Prostate gland (tissue), 2 donors: ENCODE measurements around the gene COL5A1. TPM values are rescaled to one million over a fixed set of nuclear protein-coding genes. Genes with fewer than 3 reads are reported as not detected.

Experiments
- DNase-seq: peaks from one replicate; pipeline ENCODE4 v3.0.0-alpha.2; 2019; ENCODE audit warnings: low spot score
- H3K27ac ChIP-seq, 2 donors: fragments of 200-600 bp; sonication (generic); 2 replicates each; pipeline ENCODE4 v1.5.1; 2017 to 2019
- H3K27me3 ChIP-seq: fragments of 200-600 bp; sonication (generic); replicated peaks from 2 replicates; pipeline ENCODE4 v1.5.1; 2019; ENCODE audit not compliant: insufficient read depth
- H3K36me3 ChIP-seq, 2 donors: fragments of 200-600 bp; sonication (generic); 1 replicate in 1 of 2; 2 replicates in 1 of 2; pipeline versions ENCODE4 v1.5.1 to v1.8.1; 2017 to 2019
- H3K4me1 ChIP-seq: fragments of 200-600 bp; sonication (generic); replicated peaks from 2 replicates; pipeline ENCODE4 v1.5.1; 2019
- H3K4me3 ChIP-seq, 2 donors: fragments of 200-600 bp; sonication (generic); 2 replicates each; pipeline ENCODE4 v1.5.1; 2017 to 2019
- H3K9me3 ChIP-seq: fragments of 200-600 bp; sonication (generic); 2 replicates; pipeline ENCODE4 v1.5.1; 2017
- POLR2A ChIP-seq: fragments of 450-650 bp; IDR thresholded peaks from one replicate; pipeline ENCODE4 v1.6.1; 2016; ENCODE audit warnings: antibody characterized with exemption, mild to moderate bottlenecking
- POLR2AphosphoS5 ChIP-seq: sonication (generic); formaldehyde crosslinking; IDR thresholded peaks from one replicate; pipeline ENCODE4 v1.6.1; 2017; ENCODE audit warnings: antibody characterized with exemption
- WGBS: methylation state at CpG from one replicate; pipeline ENCODE4 v1.1.5; 2018; 5-methylcytosine and 5-hydroxymethylcytosine counted together
- intact Hi-C: fragments of 100-400 bp; cut with DNase I; formaldehyde crosslinking; loops from one replicate; pipeline ENCODE4 v1.14.2; 2022
- total RNA-seq, 2 donors: library from RNA; depleted of rRNA; stranded (reverse); fragments of >200 nt; gene quantifications; one replicate each; pipeline ENCODE4 v1.1.0, GENCODE V29; 2016
- TF ChIP-seq, protein P1 (sequence below), 4 experiments: fragments of 200-600 bp in 2 of 4; fragments of 450-650 bp in 2 of 4; sonication (generic) in 2 of 4; IDR thresholded peaks; 1 replicate in 3 of 4; 2 replicates in 1 of 4; pipeline ENCODE4 v1.5.1; 2016 to 2019; ENCODE audit warnings: antibody characterized with exemption in 4 of 4, mild to moderate bottlenecking in 2 of 4, moderate library complexity in 2 of 4

Gene COL5A1
- total RNA-seq, 2 donors from 2014 or later, result 16.9 to 36.0 TPM

DNA sequence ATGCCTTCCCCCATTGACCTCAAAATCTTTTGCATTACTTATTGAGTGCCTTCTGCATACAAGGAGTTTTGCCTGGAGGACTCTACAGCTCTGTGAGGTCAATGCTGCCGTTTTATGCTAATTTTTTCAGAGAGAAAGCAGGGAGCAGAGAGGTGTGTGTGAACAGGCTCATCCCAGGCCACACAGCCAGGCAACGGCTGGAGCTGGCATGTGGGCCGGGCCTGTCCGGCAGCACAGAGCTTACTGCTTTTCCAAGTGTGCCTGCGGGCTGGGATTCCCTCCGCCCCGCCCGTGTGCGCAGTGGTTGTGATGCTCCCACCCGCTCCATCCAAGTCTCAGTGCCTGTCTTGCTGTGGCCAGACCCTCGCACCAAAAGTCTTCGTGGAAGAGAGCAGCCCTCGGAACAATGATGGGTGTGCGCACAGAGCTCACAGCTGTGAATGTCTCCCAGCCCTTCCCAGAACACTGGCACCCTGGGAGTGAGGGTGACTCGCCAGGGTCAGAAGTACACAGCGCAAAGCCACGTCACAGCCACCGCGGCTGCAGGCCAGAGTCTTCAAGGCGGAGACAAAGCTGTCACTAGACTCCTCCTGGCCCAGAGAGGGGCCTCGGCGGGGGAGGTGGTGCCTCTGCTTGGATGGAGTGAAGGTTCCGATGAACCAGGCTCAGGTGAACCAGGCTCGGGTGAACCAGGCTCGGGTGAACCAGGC is 82.8 kb downstream of the COL5A1 start:
- Histone ChIP-seq H3K36me3 (no peaks in the 10 kb centered on the region), H3K4me3 (no peak overlapping the region), H3K9me3 (no peaks in the 10 kb centered on the region), H3K4me1 (no peaks in the 10 kb centered on the region), H3K27me3 (no peaks in the 10 kb centered on the region), H3K27ac (peak overlapping the region in 1 of 2 donors; percentile 6)
- TF ChIP-seq, protein P1, sequence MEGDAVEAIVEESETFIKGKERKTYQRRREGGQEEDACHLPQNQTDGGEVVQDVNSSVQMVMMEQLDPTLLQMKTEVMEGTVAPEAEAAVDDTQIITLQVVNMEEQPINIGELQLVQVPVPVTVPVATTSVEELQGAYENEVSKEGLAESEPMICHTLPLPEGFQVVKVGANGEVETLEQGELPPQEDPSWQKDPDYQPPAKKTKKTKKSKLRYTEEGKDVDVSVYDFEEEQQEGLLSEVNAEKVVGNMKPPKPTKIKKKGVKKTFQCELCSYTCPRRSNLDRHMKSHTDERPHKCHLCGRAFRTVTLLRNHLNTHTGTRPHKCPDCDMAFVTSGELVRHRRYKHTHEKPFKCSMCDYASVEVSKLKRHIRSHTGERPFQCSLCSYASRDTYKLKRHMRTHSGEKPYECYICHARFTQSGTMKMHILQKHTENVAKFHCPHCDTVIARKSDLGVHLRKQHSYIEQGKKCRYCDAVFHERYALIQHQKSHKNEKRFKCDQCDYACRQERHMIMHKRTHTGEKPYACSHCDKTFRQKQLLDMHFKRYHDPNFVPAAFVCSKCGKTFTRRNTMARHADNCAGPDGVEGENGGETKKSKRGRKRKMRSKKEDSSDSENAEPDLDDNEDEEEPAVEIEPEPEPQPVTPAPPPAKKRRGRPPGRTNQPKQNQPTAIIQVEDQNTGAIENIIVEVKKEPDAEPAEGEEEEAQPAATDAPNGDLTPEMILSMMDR (IDR thresholded peaks at IDR 0.05), result no peak
- TF ChIP-seq POLR2A, result no peak
- no peak for TF ChIP-seq POLR2AphosphoS5
- no peak for DNase-seq
- intact Hi-C loops, result no loop called here
- 57% methylated on average over 25 of the region's 25 CpGs for WGBS

GRCh38 chr9:134724912-134725604 is 83.5 kb downstream of the COL5A1 start:
- WGBS, result 69% methylated on average over 17 of the region's 17 CpGs
- Histone ChIP-seq H3K4me3 (no peak overlapping the region), H3K36me3 (no peaks in the 10 kb centered on the region), H3K4me1 (no peaks in the 10 kb centered on the region), H3K9me3 (no peaks in the 10 kb centered on the region), H3K27me3 (no peaks in the 10 kb centered on the region), H3K27ac (no peak overlapping the region)
- DNase-seq, result no peak
- TF ChIP-seq POLR2AphosphoS5, result no peak
- TF ChIP-seq POLR2A, result no peak
- TF ChIP-seq, protein P1 (IDR thresholded peaks at IDR 0.05), result no peak
- intact Hi-C loops, result no loop called here

DNA sequence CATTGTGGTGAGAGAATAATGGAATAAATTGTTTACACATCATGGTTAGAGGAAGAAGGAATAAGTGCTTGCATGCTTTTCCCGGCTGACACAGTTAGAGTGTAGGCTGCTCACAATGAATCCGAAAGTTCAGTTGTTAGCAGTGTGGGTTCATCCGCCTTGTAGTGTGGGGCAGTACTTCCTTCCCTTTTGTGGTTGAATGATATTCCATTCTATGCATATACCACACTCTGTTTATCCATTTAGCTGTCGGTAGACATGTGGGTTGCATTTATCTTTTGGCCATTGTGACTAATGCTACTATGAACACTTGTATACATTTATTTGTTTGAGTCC is 84.0 kb downstream of the COL5A1 start:
- Histone ChIP-seq H3K27me3 (no peaks in the 10 kb centered on the region), H3K36me3 (no peaks in the 10 kb centered on the region), H3K27ac (no peak overlapping the region), H3K4me1 (no peaks in the 10 kb centered on the region), H3K9me3 (no peaks in the 10 kb centered on the region), H3K4me3 (no peak overlapping the region)
- DNase-seq, result no peak
- intact Hi-C loops, result no loop called here
- WGBS, result 32% methylated on average over 4 of the region's 4 CpGs
- TF ChIP-seq POLR2AphosphoS5 (no peak), POLR2A (no peak)
- TF ChIP-seq, protein P1 (IDR thresholded peaks at IDR 0.05), result no peak

DNA sequence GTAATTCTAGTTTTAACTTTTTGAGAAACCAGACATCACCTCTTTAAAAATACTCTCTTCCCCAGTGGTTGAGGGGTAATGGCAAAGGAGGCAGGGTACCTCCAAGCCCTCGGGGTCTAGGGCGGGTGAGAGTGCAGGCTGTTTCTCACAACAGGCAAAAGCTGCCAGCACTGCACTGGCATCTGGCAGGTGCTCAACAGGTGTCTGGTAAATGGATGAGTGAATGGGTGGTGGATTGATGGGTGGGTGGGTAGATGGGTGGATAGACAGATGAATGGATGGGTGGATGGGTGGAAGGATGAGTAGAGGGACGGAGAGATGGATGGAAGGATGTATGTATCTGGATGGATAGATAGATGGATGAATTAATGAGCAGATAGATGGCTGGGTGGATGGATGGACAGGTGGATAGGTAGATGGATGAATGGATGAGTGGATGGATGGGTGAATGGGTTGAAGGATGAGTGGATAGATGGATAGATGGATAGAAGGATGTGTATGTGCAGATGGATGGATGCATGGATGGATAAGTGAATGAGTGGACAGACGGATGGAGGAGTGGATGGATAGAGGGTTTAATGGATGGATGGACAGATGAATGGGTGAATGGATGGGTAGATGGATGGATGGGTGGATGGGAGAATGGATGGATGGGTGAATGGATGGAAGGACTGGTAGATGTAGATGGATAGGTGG is 84.6 kb downstream of the COL5A1 start:
- Histone ChIP-seq H3K36me3 (no peaks in the 10 kb centered on the region), H3K9me3 (no peaks in the 10 kb centered on the region), H3K27ac (no peak overlapping the region), H3K27me3 (no peaks in the 10 kb centered on the region), H3K4me1 (no peaks in the 10 kb centered on the region), H3K4me3 (no peak overlapping the region)
- WGBS, result 89% methylated on average over 4 of the region's 4 CpGs
- intact Hi-C loops, result no loop called here
- DNase-seq, result no peak
- TF ChIP-seq, protein P1 (IDR thresholded peaks at IDR 0.05), result no peak
- TF ChIP-seq POLR2A (no peak), POLR2AphosphoS5 (no peak)
